T-helper 9 cell (primary cell): ENCODE data around the gene PDE1C.
"Not testable (repeated sequence)": the region's sequence is repeated elsewhere in the genome, so short reads cannot be mapped to it uniquely, and the experiment has no call there.

Source experiments
- DNase-seq: peaks from one replicate; pipeline ENCODE4 v3.0.0-alpha.2; 2020

Gene PDE1C

GRCh38 chr7:32042900-32043299 lies 27.3 kb downstream of the PDE1C start:
- DNase-seq: no peak

GRCh38 chr7:32039000-32039756 lies 31.0 kb downstream of the PDE1C start:
- DNase-seq: no peak

GRCh38 chr7:32037650-32038198 lies 32.5 kb downstream of the PDE1C start:
- no peak for DNase-seq

DNA sequence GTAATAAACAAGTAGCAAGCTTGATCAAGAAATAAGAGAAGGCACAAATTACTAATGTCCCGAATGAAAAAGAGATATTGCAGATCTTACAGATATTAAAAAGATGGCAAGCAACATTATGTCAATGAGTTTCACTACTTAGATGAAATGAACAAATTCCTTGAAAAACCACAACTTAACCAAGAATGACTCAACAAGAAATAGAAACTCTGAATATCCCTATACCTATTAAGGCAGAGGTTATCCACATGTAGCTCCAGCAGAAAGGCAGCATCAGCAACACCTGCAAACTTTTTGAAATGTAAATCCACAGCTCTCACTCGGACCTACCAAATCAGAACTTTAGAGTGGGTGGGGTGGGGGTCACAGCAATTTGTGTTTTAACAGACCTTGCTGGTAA lies 33.6 kb downstream of the PDE1C start:
- DNase-seq: no peak

DNA sequence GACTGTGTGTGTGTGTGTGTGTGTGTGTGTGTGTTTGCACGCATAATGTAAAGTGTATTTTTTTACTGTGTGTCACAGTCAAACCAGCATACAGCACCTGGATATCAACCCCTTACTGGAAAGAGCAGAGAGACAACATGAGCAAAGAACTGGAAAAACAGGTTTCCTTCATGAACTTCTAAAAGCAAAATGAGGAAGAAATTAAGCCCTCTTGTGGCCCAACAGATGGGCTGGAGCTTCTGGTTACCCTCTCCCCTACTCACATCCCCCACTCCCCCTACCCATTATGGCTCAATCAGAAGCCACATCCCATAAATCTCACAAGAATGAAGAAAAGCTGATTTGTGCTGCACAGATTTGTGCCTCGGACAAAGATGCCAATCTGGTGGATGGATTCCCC lies 36.2 kb downstream of the PDE1C start:
- no peak for DNase-seq

DNA sequence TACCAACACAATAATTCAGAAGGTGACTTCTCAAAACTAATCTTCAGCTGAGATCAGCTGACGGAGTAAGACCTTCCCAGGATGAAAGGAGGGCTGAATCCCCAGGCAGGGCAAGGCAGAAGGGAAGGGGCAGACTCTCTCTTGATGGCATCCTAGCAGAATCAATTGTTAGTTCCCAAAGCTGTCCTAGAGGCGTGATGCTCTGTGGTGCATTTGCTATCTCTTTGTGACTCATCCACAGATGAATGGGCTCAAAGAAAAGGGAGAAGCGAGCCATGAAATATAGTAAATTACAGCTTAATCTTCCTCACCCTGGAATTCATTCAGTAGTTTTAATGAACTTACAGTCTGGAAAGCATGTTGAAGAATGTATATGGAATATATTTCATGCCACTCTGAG lies 37.2 kb downstream of the PDE1C start:
- no peak for DNase-seq

DNA sequence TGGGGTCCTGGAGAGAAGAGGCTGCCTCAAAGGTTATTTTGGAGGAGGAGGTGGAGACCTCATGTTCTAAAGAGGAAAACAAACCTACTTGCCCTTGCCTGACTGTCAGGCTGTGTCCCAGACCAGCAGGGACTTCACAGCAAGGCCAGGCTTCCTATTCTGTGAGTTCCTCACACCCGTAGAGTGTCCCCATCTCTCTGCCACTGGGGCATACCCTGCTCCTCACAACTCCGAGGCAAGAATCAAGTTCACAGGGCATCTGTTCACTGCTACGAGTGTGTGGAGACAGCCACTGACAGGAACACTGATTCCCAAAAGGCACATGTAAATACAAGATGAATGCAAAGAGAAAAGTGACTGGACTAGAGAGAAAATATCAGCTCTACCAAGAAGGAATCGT lies 38.0 kb downstream of the PDE1C start:
- DNase-seq: no peak

- no peak for DNase-seq
Observed at GRCh38 chr7:32030904-32031692, 39.1 kb downstream of the PDE1C start.

DNA sequence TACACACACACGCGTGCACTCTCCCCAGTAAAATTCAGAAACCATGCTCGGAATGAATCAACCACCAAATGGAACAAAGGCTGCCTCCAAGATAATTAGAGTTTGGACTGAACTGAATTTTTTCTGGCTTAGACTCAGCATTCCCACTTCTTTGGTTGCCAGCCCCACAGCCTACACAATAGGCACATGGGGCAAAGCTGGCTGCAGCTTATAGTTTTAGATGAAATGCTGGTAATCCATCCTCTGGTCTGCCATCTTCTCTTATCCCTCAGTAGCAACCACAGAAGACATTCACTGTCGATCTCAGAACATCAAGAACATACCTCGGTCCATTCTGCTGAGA lies 44.2 kb downstream of the PDE1C start:
- DNase-seq: no peak

DNA sequence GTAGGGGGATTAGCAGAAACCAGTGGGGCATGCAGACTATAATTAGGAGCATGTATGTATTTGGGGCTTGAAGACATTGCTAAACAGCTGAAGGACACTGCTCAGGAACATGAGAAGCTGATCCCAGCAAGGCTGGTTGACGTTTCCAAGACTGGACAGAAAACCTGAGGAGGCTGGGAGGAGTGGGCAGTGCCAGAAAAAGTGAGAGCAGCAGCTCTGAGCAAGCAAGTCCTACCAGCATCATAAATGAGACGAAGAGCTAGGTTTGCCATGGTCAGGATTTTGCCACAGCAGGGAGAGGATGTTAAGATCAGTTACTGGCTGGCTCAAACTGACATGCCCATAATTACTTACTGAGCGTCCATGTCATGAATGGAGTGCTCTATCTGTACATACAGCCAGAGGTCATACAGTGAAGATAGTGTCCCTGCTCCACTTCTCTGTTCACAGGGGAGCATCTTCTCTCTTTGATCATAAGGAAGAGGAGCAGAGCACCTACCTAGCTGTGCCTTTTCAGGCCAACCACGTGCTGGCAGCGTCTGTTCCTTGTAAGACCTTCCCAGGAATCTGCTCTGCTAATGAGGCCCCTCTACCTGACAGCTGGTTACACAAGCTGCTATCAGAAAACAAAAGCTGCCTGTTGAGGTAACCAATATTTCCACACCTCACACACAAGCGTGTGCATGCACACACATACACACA lies 44.7 kb downstream of the PDE1C start:
- DNase-seq: no peak

DNA sequence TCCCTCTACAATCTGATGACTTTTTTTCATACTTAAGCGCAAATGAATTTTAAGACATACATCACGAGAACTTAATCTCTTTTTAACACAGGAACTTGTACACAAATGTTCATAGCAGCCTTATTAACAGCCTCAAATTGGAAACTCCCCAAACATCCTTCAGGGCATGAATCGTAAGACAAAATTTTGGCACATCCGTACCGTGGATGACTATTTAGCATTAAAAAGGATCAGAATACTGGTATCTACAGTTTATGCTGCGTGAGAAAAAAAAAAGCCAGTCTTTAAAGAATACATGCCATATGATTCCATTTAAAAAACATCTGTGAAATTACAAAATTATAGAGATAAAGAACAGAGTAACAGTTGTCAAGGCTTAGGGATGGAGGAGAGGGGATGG lies 46.8 kb downstream of the PDE1C start:
- DNase-seq: no peak

DNA sequence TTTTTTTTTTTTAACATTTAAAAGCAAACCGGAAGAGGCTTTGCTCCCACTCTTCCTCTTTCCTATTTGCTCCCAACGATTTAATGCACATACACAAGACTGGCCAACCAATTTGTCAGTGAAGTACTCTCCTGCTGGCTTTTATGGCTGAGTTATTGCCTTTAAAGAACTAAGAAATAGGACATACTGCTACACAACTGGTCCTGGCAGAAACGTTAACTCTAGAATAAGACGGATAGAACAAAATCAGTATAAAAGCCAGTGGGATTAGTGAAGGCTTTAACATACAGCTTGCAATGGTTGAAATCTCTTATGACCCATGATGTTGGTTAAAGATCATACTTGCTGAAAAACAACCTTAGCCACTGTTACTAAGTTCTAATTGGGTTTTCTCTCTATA lies 47.2 kb downstream of the PDE1C start:
- no peak for DNase-seq

DNA sequence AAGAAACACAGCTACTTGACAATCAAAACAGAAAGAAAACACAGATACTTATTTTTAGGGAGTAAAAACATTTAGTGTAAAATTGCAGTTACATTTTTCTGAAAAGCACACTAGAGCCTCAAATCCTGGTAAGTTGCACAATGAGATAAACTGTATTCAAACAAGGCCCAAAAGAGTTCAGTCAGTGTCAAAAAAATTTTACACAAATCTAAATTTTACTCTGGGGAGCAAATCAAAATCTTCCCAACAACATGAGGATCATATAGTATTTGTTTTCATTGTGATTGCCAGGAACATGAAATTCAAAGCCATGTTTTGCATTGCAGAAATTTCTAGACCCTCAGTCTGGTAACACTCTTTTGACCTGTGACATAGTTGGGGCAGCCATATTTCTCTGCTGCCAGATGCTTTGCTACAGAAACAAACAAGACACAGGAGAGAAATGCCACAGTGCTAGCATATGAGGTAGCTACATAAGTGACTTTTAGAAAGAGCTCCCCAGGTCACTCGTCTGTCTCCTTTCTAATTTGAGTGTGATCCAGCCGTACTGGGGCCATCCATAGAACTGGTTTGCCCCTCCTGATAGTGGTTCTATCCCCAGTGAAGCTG lies 49.6 kb downstream of the PDE1C start:
- DNase-seq: no peak

- no peak for DNase-seq
Observed at GRCh38 chr7:32018845-32019578, 51.2 kb downstream of the PDE1C start.

DNA sequence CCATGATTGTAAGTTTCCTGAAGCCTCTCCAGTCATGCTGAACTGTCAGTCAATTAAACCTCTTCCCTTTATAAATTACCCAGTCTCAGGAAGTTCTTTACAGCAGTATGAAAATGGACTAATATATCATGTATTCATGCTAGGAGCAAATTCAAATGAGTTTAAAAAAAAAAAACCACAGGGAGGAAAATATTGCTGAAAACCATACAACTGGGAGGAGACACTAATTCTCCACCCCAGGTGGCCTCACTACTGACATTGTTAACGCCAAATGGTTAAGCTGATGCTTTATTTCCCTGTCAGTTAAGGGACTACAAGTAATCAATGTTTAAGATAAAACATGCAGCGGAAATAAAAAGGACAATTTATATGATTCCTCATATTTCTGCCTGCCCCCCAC lies 55.1 kb downstream of the PDE1C start:
- DNase-seq: no peak

DNA sequence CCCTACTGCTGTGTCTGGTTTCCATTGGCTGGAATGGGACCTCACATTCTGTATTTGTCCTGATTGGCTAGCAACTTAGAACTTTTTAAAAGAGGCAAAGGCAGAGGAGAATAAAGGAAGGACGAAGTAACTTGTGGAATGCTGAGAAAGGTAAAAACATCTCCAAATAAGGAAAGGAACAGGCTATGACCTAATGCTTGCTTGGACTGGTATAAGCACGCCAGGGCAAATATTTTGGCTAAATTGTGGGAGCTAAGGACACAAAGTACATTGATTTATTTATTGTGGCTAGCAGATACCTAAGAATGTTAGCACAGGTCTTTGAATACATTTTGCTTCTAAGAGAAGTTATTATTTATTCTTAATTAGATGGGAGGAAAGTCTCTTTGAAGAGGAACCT lies 56.7 kb downstream of the PDE1C start:
- not testable (repeated sequence) for DNase-seq

DNA sequence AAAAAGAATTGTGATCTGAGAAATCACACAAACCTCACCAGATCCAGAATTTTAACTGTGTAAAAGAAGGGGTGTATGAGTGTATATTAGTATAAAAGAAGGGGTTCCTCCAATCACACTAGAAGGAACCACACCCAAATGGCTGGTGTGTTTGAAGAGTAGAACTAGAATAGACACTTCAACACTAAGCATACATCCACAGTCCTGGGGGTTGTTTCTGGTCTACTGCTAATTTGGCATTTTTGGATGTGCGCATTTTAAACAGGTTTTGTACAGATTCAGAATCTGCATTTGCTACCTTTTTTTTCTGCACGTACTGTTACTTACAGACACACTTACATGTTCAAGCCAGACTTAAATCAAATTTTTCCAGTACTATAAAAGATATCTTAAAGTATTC lies 64.6 kb downstream of the PDE1C start:
- no peak for DNase-seq

GRCh38 chr7:32001948-32002347 lies 68.3 kb downstream of the PDE1C start:
- no peak for DNase-seq

DNA sequence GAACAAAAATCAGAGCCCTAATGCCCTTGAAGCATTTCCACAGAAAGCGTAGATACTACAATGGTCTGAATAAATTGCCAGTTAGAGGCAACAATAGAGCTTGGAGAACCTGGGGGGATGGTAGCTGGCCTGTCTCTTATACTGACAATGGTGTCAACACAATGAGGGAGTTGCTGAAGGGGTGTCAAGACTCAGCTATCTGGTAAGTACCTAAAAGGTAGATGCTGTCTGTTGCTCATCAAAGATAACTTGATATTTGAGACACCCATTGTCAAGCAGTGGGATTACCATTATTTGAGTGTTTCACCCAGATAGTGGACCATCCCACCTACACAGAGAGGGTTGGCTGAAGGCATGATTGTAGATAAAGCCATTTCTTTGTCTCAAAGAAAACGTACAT lies 72.8 kb downstream of the PDE1C start:
- DNase-seq: no peak

- DNase-seq: no peak
Observed at GRCh38 chr7:31995134-31995533, 75.1 kb downstream of the PDE1C start.

DNA sequence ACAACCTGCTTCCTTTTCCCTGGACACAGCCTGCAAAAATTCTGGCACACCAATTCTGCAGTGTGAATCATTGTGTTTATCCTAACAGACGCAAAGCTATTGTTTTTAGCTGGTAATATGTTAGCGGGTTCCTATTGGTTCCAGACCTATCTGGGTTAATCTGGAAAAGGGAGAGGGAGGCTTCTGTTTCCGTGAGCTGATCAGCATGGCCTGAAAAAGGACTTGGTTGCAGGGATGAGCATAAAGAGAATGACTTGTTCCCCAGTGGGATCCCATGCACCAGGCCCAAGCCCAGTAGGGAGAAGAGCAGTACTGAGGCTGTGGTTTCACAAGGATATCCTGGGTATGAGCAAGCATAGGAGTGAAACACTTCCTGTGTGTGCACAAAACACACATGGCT lies 78.4 kb downstream of the PDE1C start:
- DNase-seq: no peak

DNA sequence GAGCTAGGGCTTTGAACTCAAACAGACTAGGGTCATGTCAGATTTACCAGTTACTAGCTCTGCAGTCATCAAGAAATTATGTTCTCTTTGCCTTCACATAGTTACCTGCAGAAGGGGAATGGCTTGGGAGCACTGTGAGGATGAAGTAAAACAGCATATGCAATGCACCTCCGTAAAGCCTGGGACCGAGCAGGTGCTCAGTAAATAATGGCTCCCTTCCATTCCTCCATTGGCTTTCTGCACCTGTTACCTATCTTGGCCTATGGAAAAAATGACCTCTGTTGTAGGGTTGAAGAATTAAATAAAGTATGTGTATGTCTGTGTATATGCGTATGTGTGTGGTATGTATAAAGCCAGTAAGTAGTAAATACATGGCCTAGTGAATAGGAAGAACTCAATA lies 78.8 kb downstream of the PDE1C start:
- no peak for DNase-seq
